Adrenal gland (tissue), 12 donors: ENCODE measurements around the gene MGMT. TPM values are rescaled to one million over a fixed set of nuclear protein-coding genes. Genes with fewer than 3 reads are reported as not detected.
A peak's percentile ranks its signal among the peaks of the same experiment; 100 is the strongest.

Source experiments
- DNase-seq, 7 donors: peaks; one replicate each; pipeline ENCODE4 v3.0.0-alpha.2; 2019 to 2020
- H3K27ac ChIP-seq, 5 donors: fragments of 200-600 bp; sonication (generic) in 4 of 5; 1 replicate in 3 of 5; 2 replicates in 2 of 5; pipeline versions ENCODE4 v1.5.1 to v1.8.0; 2016 to 2020; ENCODE audit warnings: mild to moderate bottlenecking in 1 of 5
- H3K27me3 ChIP-seq: fragments of 200-600 bp; 2 replicates; pipeline ENCODE4 v1.8.0; 2021
- H3K36me3 ChIP-seq, 2 donors: fragments of 200-600 bp; replicated peaks in 1 of 2; 1 replicate in 1 of 2; 2 replicates in 1 of 2; pipeline versions ENCODE4 v1.5.1 to v1.8.0; 2018 to 2022
- H3K4me1 ChIP-seq, 2 donors: fragments of 200-600 bp; replicated peaks in 1 of 2; 1 replicate in 1 of 2; 2 replicates in 1 of 2; pipeline versions ENCODE4 v1.5.1 to v1.8.0; 2018 to 2021
- H3K4me3 ChIP-seq, 4 donors: fragments of 200-600 bp; sonication (generic) in 3 of 4; one replicate each; pipeline ENCODE4 v1.5.1; 2016 to 2018
- H3K9me3 ChIP-seq, 3 donors: fragments of 200-600 bp; sonication (generic) in 1 of 3; replicated peaks in 1 of 3; 1 replicate in 2 of 3; 2 replicates in 1 of 3; pipeline versions ENCODE4 v1.5.1 to v1.8.0; 2016 to 2021
- CTCF ChIP-seq, 6 experiments: fragments of 450-650 bp in 4 of 6; fragments of 200-600 bp in 2 of 6; sonication (generic) in 1 of 6; IDR thresholded peaks; 1 replicate in 5 of 6; 2 replicates in 1 of 6; pipeline versions ENCODE4 v1.5.1 to v1.8.0; 2016 to 2021; ENCODE audit warnings: antibody characterized with exemption in 6 of 6, mild to moderate bottlenecking in 2 of 6, moderate library complexity in 1 of 6
- POLR2A ChIP-seq, 2 donors: fragments of 450-650 bp; IDR thresholded peaks; one replicate each; pipeline ENCODE4 v1.6.1; 2017; ENCODE audit warnings: antibody characterized with exemption in 2 of 2, mild to moderate bottlenecking in 2 of 2, moderate library complexity in 1 of 2
- WGBS, 4 donors: extraction: QIAGEN DNeasy Blood & Tissue Kit in 2 of 4; methylation state at CpG; one replicate each; pipeline versions ENCODE4 v1.1.5 to v1.1.7; 2013 to 2017; 5-methylcytosine and 5-hydroxymethylcytosine counted together
- intact Hi-C, 2 donors: fragments of 100-400 bp; cut with DNase I; formaldehyde crosslinking; loops; one replicate each; pipeline versions ENCODE4 v1.14.1 to v1.15.0; 2022 to 2023
- polyA plus RNA-seq, 3 donors: library from polyadenylated mRNA; stranded (reverse); fragments of 200-250 nt in 2 of 3; fragments of 350-450 nt in 1 of 3; fragmentation: Illumina TruSeq in 1 of 3; extraction: RNeasy Lipid Tissue Mini Kit (QIAGEN cat#74804) in 1 of 3; gene quantifications; one replicate each; pipeline ENCODE4 v1.2.3, GENCODE V29; 2013 to 2014
- total RNA-seq, 9 donors: library from RNA; depleted of rRNA in 4 of 9; stranded (reverse); fragments of >200 nt in 4 of 9; fragments of 120-200 nt in 1 of 9; fragmentation: NEBNext Ultra II Directional in 1 of 9; extraction: Animal tissue kit (Norgen Biotek cat#: 25700) in 1 of 9; gene quantifications; one replicate each; pipeline versions ENCODE4 v1.1.0 to v1.2.4, GENCODE V29; 2013 to 2023
- donor health status: healthy with polysubstance abuse.
- donor health status: Bipolar disorder and iron deficiency.
- donor health status: DM: yes; HTN: yes; CAD: no.
- donor health status: DM: no; HTN: no; CAD: no.
- donor health status: DM: no; HTN: no; CAD: no.
- donor health status: DM: yes; HTN: yes; CAD: no.

The MGMT gene
- total and polyA plus RNA-seq, 12 donors = 3.8 to 35.8 (median 21.2) TPM

- peak in 1 of 7 donors; percentile 21 for DNase-seq
- no peaks in the 10 kb centered on the region for H3K4me1 ChIP-seq
- H3K27ac ChIP-seq = no peak overlapping the region
- intact Hi-C loops = no loop called here
- 79 to 86% (median 83%) methylated on average over 6 to 17 of the region's 17 CpGs for WGBS, 4 donors
- H3K9me3 ChIP-seq = no peaks in the 10 kb centered on the region
- no peaks in the 10 kb centered on the region for H3K27me3 ChIP-seq
- no peaks in the 10 kb centered on the region for H3K36me3 ChIP-seq
- no peak for TF ChIP-seq CTCF (IDR thresholded peaks at IDR 0.05)
- no peak for TF ChIP-seq POLR2A (IDR thresholded peaks at IDR 0.05)
- no peak overlapping the region for H3K4me3 ChIP-seq
Measured at GRCh38 chr10:129815898-129816655, 349.0 kb downstream of the MGMT start.

GRCh38 chr10:129816656-129817045 lies 349.6 kb downstream of the MGMT start:
- Histone ChIP-seq H3K4me3 (no peak overlapping the region), H3K36me3 (no peaks in the 10 kb centered on the region), H3K9me3 (no peaks in the 10 kb centered on the region), H3K27ac (no peak overlapping the region), H3K27me3 (no peaks in the 10 kb centered on the region), H3K4me1 (no peaks in the 10 kb centered on the region)
- intact Hi-C loops = no loop called here
- no peak for DNase-seq
- TF ChIP-seq CTCF (IDR thresholded peaks at IDR 0.05) = no peak
- WGBS, 4 donors = 80 to 93% (median 87%) methylated on average over 4 to 8 of the region's 8 CpGs
